BLaER1 treated with 17β-estradiol and CSF1 and Interleukin-3, amounts not matched to agents 10 nM and 100 nM (cell line): ENCODE results near the gene ADAMTS2.
A peak's percentile ranks its signal among the peaks of the same experiment; 100 is the strongest.

Experiments used
- H3K27ac ChIP-seq, 11 experiments: shearing (Covaris generic); formaldehyde crosslinking; 2 replicates each; pipeline ENCODE4 v1.8.1; 2022
- H3K27me3 ChIP-seq, 11 experiments: shearing (Covaris generic); formaldehyde crosslinking; 2 replicates each; pipeline ENCODE4 v1.8.1; 2022
- H3K36me3 ChIP-seq, 11 experiments: shearing (Covaris generic); formaldehyde crosslinking; 2 replicates each; pipeline ENCODE4 v1.8.1; 2022
- H3K4me1 ChIP-seq, 10 experiments: shearing (Covaris generic); formaldehyde crosslinking; 2 replicates each; pipeline ENCODE4 v1.8.1; 2022
- H3K4me2 ChIP-seq, 11 experiments: shearing (Covaris generic); formaldehyde crosslinking; 2 replicates each; pipeline ENCODE4 v1.8.1; 2022
- H3K4me3 ChIP-seq, 10 experiments: shearing (Covaris generic); formaldehyde crosslinking; 2 replicates each; pipeline ENCODE4 v1.8.1; 2022
- H3K9ac ChIP-seq, 11 experiments: shearing (Covaris generic); formaldehyde crosslinking; 2 replicates each; pipeline ENCODE4 v1.8.1; 2022
- H3K9me3 ChIP-seq, 11 experiments: shearing (Covaris generic); formaldehyde crosslinking; replicated peaks in 1 of 11; 2 replicates each; pipeline ENCODE4 v1.8.1; 2022
- H4K20me1 ChIP-seq, 11 experiments: shearing (Covaris generic); formaldehyde crosslinking; 2 replicates each; pipeline ENCODE4 v1.8.1; 2022
- Cebpa-rat ChIP-seq, 11 experiments: shearing (Covaris generic); IDR thresholded peaks; 2 replicates each; pipeline ENCODE4 v1.8.1; 2022

Gene ADAMTS2

GRCh38 chr5:179168664-179169063, 176.6 kb downstream of the ADAMTS2 start:
- H3K4me1 ChIP-seq: peaks cover 9 to 20% (median 15%) of the 10 kb centered on the region in 10 experiments
- H3K9ac ChIP-seq: no peak overlapping the region
- no peak overlapping the region for H3K27ac ChIP-seq
- H3K9me3 ChIP-seq: no peaks in the 10 kb centered on the region
- H3K36me3 ChIP-seq: no peaks in the 10 kb centered on the region
- TF ChIP-seq Cebpa-rat (IDR thresholded peaks at IDR 0.05): no peak
- H3K4me2 ChIP-seq: peak overlapping the region in 4 of 11 experiments; percentile 76 to 87 (median 80); a peak in 6 of 22 replicates
- no peaks in the 10 kb centered on the region; a peak in 2 of 22 replicates for H4K20me1 ChIP-seq
- H3K4me3 ChIP-seq: no peak overlapping the region
- H3K27me3 ChIP-seq: no peaks in the 10 kb centered on the region

DNA sequence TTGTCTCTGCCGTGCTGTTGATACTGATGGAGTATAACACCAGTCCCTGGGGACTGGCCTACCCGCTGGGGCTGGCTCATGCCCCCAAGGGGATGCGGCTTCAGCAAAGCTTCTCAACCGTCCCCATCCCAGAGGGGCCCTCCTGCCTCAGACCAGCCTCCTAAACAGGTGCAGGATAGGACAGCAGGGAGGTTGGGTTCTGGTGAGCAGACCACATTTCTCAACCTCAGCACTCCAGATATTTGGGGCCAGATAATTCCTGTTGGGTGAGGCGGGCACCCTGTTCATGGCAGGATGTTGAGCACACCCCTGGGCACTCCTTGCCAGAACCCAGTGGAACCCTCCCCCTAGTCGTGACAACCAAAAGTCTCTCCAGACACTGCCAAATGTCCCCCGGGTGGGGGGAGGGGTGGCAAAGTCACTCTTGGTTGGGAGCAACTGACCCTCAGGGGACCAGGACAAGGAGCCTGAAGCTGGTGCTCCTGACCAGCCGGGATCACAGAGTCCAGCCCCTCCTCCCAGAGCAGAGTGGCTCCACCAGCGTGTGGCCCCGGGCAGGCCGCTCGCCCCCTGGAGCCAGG, 177.3 kb downstream of the ADAMTS2 start:
- H3K36me3 ChIP-seq: no peaks in the 10 kb centered on the region
- no peak for TF ChIP-seq Cebpa-rat (IDR thresholded peaks at IDR 0.05)

GRCh38 chr5:179166886-179167841, 178.1 kb downstream of the ADAMTS2 start:
- Histone ChIP-seq H3K27me3 (no peaks in the 10 kb centered on the region), H3K36me3 (no peaks in the 10 kb centered on the region; a peak in 1 of 22 replicates), H3K4me1 (peaks cover 9 to 20% (median 15%) of the 10 kb centered on the region in 10 experiments), H3K9me3 (peaks cover 3 to 10% (median 6%) of the 10 kb centered on the region in 11 experiments; a peak in 21 of 22 replicates), H4K20me1 (no peaks in the 10 kb centered on the region; a peak in 2 of 22 replicates), H3K4me2 (peak overlapping the region; percentile 71 to 89 (median 81)), H3K9ac (peak overlapping the region; percentile 2 to 66 (median 59); a peak in 20 of 22 replicates), H3K27ac (peak overlapping the region in 6 of 11 experiments; percentile 14 to 52 (median 40); a peak in 7 of 22 replicates), H3K4me3 (peak overlapping the region; percentile 8 to 63 (median 44); a peak in 15 of 20 replicates)
- no peak for TF ChIP-seq Cebpa-rat (IDR thresholded peaks at IDR 0.05)

More for the DNA sequence above, 177.3 kb downstream of the ADAMTS2 start:
- no peaks in the 10 kb centered on the region for H3K27me3 ChIP-seq
- no peak overlapping the region for H3K4me3 ChIP-seq
- peaks cover 9 to 20% (median 15%) of the 10 kb centered on the region in 10 experiments for H3K4me1 ChIP-seq
- no peak overlapping the region for H3K27ac ChIP-seq
- H3K9me3 ChIP-seq: peaks cover 0 to 2% (median 0%) of the 10 kb centered on the region in 11 experiments; a peak in 6 of 22 replicates
- peak overlapping the region in 4 of 11 experiments; percentile 15 to 63 (median 58); a peak in 1 of 22 replicates for H3K9ac ChIP-seq
- no peaks in the 10 kb centered on the region; a peak in 2 of 22 replicates for H4K20me1 ChIP-seq
- peak overlapping the region; percentile 71 to 89 (median 81) for H3K4me2 ChIP-seq

DNA sequence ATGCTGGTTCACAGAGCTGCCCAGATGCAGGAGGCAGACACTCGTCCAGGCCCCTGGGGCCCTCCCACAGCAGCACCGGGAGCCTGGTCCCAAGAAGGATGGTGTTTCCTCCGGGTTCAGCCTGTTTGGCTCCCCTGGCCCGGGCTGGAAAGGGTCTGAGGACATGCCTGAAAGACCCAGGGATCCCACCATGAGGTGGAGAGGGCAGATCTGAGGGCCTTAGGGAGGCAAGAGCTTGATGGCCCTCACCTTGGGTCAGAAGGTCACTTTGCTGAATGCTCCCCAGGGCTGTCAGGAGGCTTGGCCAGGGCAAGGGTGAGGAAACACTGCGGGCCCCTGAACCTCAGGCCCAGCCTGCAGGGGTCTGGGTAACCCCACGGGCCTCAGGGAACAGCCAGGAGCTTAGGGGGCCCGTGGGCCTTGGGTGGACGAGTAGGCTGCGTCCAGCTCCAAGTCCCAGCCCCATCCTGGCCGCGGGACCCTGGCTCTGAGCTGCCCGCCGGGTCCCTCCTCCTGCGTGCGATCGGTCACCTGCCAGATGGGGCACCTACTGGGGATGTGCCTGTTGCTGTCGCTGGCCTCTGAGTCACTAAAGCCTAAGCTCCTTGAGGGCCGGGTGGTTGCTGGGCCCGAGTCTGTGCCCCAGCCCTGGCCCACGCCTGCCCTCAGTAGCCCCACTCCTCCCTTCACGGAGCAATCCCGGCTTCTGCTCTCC, 178.9 kb downstream of the ADAMTS2 start:
- H3K4me2 ChIP-seq: peak overlapping the region; percentile 71 to 89 (median 81); a peak in 20 of 22 replicates
- peak overlapping the region in 2 of 11 experiments; percentile 14 to 32; a peak in 4 of 22 replicates for H3K27ac ChIP-seq

DNA sequence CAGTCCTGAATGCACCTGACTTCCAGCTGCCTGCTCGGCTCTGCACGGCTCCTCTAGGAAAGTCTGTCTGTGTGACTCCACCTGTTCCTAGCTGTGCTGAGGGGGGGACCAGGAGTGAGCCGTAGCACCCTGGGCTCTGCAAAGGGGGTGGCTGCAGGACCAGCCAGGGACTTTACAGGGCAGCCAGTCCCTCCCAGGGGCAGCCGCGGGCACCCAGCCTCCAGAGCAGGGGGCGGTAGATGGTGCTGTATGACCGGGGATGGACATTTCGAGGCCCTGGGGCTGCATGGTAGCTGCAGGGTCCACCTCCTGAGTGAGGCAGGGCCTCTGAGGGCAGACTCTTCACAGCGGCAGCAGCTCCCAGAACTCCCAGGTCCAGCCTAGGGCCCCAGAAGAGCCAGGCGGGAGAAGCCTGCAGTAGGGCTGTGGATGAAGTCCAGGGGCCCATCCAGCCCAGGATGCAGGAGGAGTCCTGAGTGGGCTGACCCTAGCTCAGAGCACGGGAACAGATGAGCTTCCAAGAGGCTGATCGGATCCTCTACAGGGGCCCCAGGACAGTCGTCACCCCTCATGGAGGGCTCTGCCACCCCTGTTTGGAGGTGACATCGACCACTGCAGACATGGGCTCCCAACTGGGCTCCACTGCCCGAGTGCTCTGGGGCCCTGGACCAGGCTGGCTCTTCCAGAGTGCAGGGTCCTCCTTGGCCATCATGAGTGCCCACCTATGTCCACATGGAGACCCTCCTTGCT, 179.7 kb downstream of the ADAMTS2 start:
- Histone ChIP-seq H3K27me3 (no peaks in the 10 kb centered on the region), H3K4me2 (no peak overlapping the region), H3K4me1 (peaks cover 12 to 20% (median 15%) of the 10 kb centered on the region in 10 experiments), H3K9ac (peak overlapping the region in 1 of 11 experiments; percentile 3; a peak in 1 of 22 replicates), H3K27ac (no peak overlapping the region), H3K4me3 (no peak overlapping the region), H3K9me3 (peaks cover 16 to 26% (median 21%) of the 10 kb centered on the region in 11 experiments), H4K20me1 (no peaks in the 10 kb centered on the region; a peak in 2 of 22 replicates), H3K36me3 (no peaks in the 10 kb centered on the region; a peak in 1 of 22 replicates)
- TF ChIP-seq Cebpa-rat (IDR thresholded peaks at IDR 0.05): no peak

More for the DNA sequence above, 178.9 kb downstream of the ADAMTS2 start:
- Histone ChIP-seq H3K4me3 (peak overlapping the region in 3 of 10 experiments; percentile 53 to 63 (median 56); a peak in 5 of 20 replicates), H3K9ac (peak overlapping the region in 7 of 11 experiments; percentile 15 to 63 (median 59); a peak in 9 of 22 replicates), H3K36me3 (no peaks in the 10 kb centered on the region; a peak in 1 of 22 replicates), H4K20me1 (no peaks in the 10 kb centered on the region; a peak in 2 of 22 replicates), H3K27me3 (no peaks in the 10 kb centered on the region), H3K4me1 (peaks cover 9 to 20% (median 15%) of the 10 kb centered on the region in 10 experiments), H3K9me3 (peaks cover 8 to 19% (median 14%) of the 10 kb centered on the region in 11 experiments; a peak in 21 of 22 replicates)
- no peak for TF ChIP-seq Cebpa-rat (IDR thresholded peaks at IDR 0.05)

GRCh38 chr5:179164331-179165311, 180.6 kb downstream of the ADAMTS2 start:
- Histone ChIP-seq H3K27ac (no peak overlapping the region), H3K4me3 (no peak overlapping the region), H3K9me3 (peaks cover 18 to 33% (median 30%) of the 10 kb centered on the region in 11 experiments), H3K36me3 (no peaks in the 10 kb centered on the region; a peak in 1 of 22 replicates), H3K27me3 (no peaks in the 10 kb centered on the region), H3K4me1 (peaks cover 12 to 22% (median 17%) of the 10 kb centered on the region in 10 experiments), H3K4me2 (no peak overlapping the region), H3K9ac (no peak overlapping the region), H4K20me1 (no peaks in the 10 kb centered on the region; a peak in 2 of 22 replicates)
- no peak for TF ChIP-seq Cebpa-rat (IDR thresholded peaks at IDR 0.05)
